ENCODE data around the gene TBC1D22B. TPM values are rescaled to one million over a fixed set of nuclear protein-coding genes. Genes with fewer than 3 reads are reported as not detected.

Gene TBC1D22B
- total RNA-seq, 6 donors from 2014 or later = 10.0 to 17.8 (median 10.9) TPM

- ATAC-seq (ENCODE audit: low FRiP score in 2 of 2) (no peak), DNase-seq (no peak)
- H3K27ac ChIP-seq = no peak overlapping the region
- H3K27me3 ChIP-seq = no peaks in the 10 kb centered on the region
- no peak overlapping the region for H3K4me3 ChIP-seq
- H3K36me3 ChIP-seq = peaks cover 11 to 37% (median 26%) of the 10 kb centered on the region in 4 donors
- WGBS, 2 donors = 87 to 89% methylated on average over 3 of the region's 3 CpGs
- peaks cover 0 to 12% (median 5%) of the 10 kb centered on the region in 4 donors for H3K4me1 ChIP-seq
- no peaks in the 10 kb centered on the region for H3K9me3 ChIP-seq
- TF ChIP-seq POLR2AphosphoS5 (IDR thresholded peaks at IDR 0.05) (no peak), POLR2A (IDR thresholded peaks at IDR 0.05) (no peak), CTCF (IDR thresholded peaks at IDR 0.05) (no peak), EP300 (IDR thresholded peaks at IDR 0.05) (no peak)
These were observed 53.4 kb downstream of the TBC1D22B start for GRCh38 chr6:37310966-37311365.

GRCh38 chr6:37311741-37312473 lies 54.3 kb downstream of the TBC1D22B start:
- WGBS, 2 donors = 59 to 76% methylated on average over 2 of the region's 2 CpGs
- Histone ChIP-seq H3K27me3 (no peaks in the 10 kb centered on the region), H3K27ac (no peak overlapping the region), H3K36me3 (peaks cover 11 to 42% (median 34%) of the 10 kb centered on the region in 4 donors), H3K9me3 (no peaks in the 10 kb centered on the region), H3K4me1 (peaks cover 0 to 12% (median 5%) of the 10 kb centered on the region in 4 donors), H3K4me3 (no peak overlapping the region)
- DNase-seq = no peak
- ATAC-seq (ENCODE audit: low FRiP score in 2 of 2) = no peak
- no peak for TF ChIP-seq POLR2AphosphoS5 (IDR thresholded peaks at IDR 0.05)
- no peak for TF ChIP-seq EP300 (IDR thresholded peaks at IDR 0.05)
- TF ChIP-seq POLR2A (IDR thresholded peaks at IDR 0.05) = no peak
- TF ChIP-seq CTCF (IDR thresholded peaks at IDR 0.05) = no peak

GRCh38 chr6:37313723-37314486 lies 56.3 kb downstream of the TBC1D22B start:
- TF ChIP-seq POLR2A (IDR thresholded peaks at IDR 0.05) (no peak), POLR2AphosphoS5 (IDR thresholded peaks at IDR 0.05) (no peak), CTCF (IDR thresholded peaks at IDR 0.05) (no peak), EP300 (IDR thresholded peaks at IDR 0.05) (no peak)
- Histone ChIP-seq H3K9me3 (no peaks in the 10 kb centered on the region), H3K4me1 (no peaks in the 10 kb centered on the region), H3K4me3 (no peak overlapping the region), H3K36me3 (peaks cover 18 to 62% (median 53%) of the 10 kb centered on the region in 4 donors), H3K27me3 (no peaks in the 10 kb centered on the region), H3K27ac (no peak overlapping the region)
- WGBS, 2 donors = 79 to 90% methylated on average over 13 of the region's 13 CpGs
- DNase-seq = no peak
- no peak for ATAC-seq (ENCODE audit: low FRiP score in 2 of 2)

GRCh38 chr6:37314487-37315156 lies 57.0 kb downstream of the TBC1D22B start:
- Histone ChIP-seq H3K27ac (no peak overlapping the region), H3K4me3 (no peak overlapping the region), H3K4me1 (no peaks in the 10 kb centered on the region), H3K27me3 (no peaks in the 10 kb centered on the region), H3K9me3 (no peaks in the 10 kb centered on the region), H3K36me3 (peaks cover 22 to 69% (median 59%) of the 10 kb centered on the region in 4 donors)
- peak in 1 of 2 donors; percentile 30 for DNase-seq
- WGBS, 2 donors = 45 to 57% methylated on average over 6 of the region's 6 CpGs
- peak in 4 of 6 experiments; percentile 14 to 30 (median 18) for TF ChIP-seq CTCF (IDR thresholded peaks at IDR 0.05)
- no peak for TF ChIP-seq EP300 (IDR thresholded peaks at IDR 0.05)
- no peak for TF ChIP-seq POLR2AphosphoS5 (IDR thresholded peaks at IDR 0.05)
- TF ChIP-seq POLR2A (IDR thresholded peaks at IDR 0.05) = no peak
- peak in 1 of 2 donors; percentile 60 for ATAC-seq (ENCODE audit: low FRiP score in 2 of 2)
